PC-3 (cell line): ENCODE results near the gene LIN52.

Experiments
- EZH2phosphoT487 ChIP-seq: fragments of 300-600 bp; sonication (generic); IDR thresholded peaks from 2 replicates; pipeline ENCODE4 v1.6.1; 2018; ENCODE audit warnings: mild to moderate bottlenecking, antibody characterized with exemption, low read length, borderline replicate concordance
- TF ChIP-seq, protein P1 (sequence below): fragments of 300-600 bp; sonication (generic); conservative IDR thresholded peaks from 2 replicates; pipeline ENCODE4 v1.5.1; 2017; ENCODE audit warnings: antibody characterized with exemption, low read depth, mild to moderate bottlenecking, low read length

GRCh38 chr14:74140374-74140850 lies 55.7 kb downstream of the LIN52 start:
- TF ChIP-seq, protein P1, sequence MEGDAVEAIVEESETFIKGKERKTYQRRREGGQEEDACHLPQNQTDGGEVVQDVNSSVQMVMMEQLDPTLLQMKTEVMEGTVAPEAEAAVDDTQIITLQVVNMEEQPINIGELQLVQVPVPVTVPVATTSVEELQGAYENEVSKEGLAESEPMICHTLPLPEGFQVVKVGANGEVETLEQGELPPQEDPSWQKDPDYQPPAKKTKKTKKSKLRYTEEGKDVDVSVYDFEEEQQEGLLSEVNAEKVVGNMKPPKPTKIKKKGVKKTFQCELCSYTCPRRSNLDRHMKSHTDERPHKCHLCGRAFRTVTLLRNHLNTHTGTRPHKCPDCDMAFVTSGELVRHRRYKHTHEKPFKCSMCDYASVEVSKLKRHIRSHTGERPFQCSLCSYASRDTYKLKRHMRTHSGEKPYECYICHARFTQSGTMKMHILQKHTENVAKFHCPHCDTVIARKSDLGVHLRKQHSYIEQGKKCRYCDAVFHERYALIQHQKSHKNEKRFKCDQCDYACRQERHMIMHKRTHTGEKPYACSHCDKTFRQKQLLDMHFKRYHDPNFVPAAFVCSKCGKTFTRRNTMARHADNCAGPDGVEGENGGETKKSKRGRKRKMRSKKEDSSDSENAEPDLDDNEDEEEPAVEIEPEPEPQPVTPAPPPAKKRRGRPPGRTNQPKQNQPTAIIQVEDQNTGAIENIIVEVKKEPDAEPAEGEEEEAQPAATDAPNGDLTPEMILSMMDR, result no peak
- no peak for TF ChIP-seq EZH2phosphoT487
